ENCODE results near the gene ULK4.

ULK4 gene

GRCh38 chr3:41848753-41849574 is 112.9 kb downstream of the ULK4 start:
- Histone ChIP-seq H3K4me3 (replicated peaks; ENCODE audit: insufficient read depth, low read length) (no peak overlapping the region), H3K27me3 (ENCODE audit: insufficient read depth, poor library complexity, severe bottlenecking) (no peaks in the 10 kb centered on the region), H3K27ac (replicated peaks) (no peak overlapping the region)
- DNase-seq (ENCODE audit: low read depth in 1 of 2, low spot score in 1 of 2): peak in 1 of 2 experiments; percentile 49
- TF ChIP-seq GABPA (IDR thresholded peaks at IDR 0.05; ENCODE audit: low read depth): no peak
- no peak for TF ChIP-seq POLR2AphosphoS5 (IDR thresholded peaks at IDR 0.05; ENCODE audit: low read depth)
- no peak for TF ChIP-seq REST (IDR thresholded peaks at IDR 0.05; ENCODE audit: insufficient replicate concordance, low read depth)
- TF ChIP-seq SPI1 (IDR thresholded peaks at IDR 0.05; ENCODE audit: borderline replicate concordance, low read depth): no peak
- TF ChIP-seq CTCF (IDR thresholded peaks at IDR 0.05; ENCODE audit: insufficient read depth, low read length): no peak

GRCh38 chr3:41847679-41848078 is 114.2 kb downstream of the ULK4 start:
- TF ChIP-seq CTCF (IDR thresholded peaks at IDR 0.05; ENCODE audit: insufficient read depth, low read length): no peak
- TF ChIP-seq SPI1 (IDR thresholded peaks at IDR 0.05; ENCODE audit: borderline replicate concordance, low read depth): no peak
- TF ChIP-seq POLR2AphosphoS5 (IDR thresholded peaks at IDR 0.05; ENCODE audit: low read depth): no peak
- no peak for TF ChIP-seq GABPA (IDR thresholded peaks at IDR 0.05; ENCODE audit: low read depth)
- TF ChIP-seq REST (IDR thresholded peaks at IDR 0.05; ENCODE audit: insufficient replicate concordance, low read depth): no peak
- DNase-seq (ENCODE audit: low read depth in 1 of 2, low spot score in 1 of 2): no peak
- Histone ChIP-seq H3K27me3 (ENCODE audit: insufficient read depth, poor library complexity, severe bottlenecking) (no peaks in the 10 kb centered on the region), H3K27ac (replicated peaks) (no peak overlapping the region), H3K4me3 (replicated peaks; ENCODE audit: insufficient read depth, low read length) (no peak overlapping the region)

GRCh38 chr3:41846850-41847249 is 115.1 kb downstream of the ULK4 start:
- Histone ChIP-seq H3K4me3 (replicated peaks; ENCODE audit: insufficient read depth, low read length) (no peak overlapping the region), H3K27me3 (ENCODE audit: insufficient read depth, poor library complexity, severe bottlenecking) (no peaks in the 10 kb centered on the region), H3K27ac (replicated peaks) (no peak overlapping the region)
- no peak for DNase-seq (ENCODE audit: low read depth in 1 of 2, low spot score in 1 of 2)
- TF ChIP-seq GABPA (IDR thresholded peaks at IDR 0.05; ENCODE audit: low read depth): no peak
- TF ChIP-seq SPI1 (IDR thresholded peaks at IDR 0.05; ENCODE audit: borderline replicate concordance, low read depth): no peak
- no peak for TF ChIP-seq CTCF (IDR thresholded peaks at IDR 0.05; ENCODE audit: insufficient read depth, low read length)
- no peak for TF ChIP-seq POLR2AphosphoS5 (IDR thresholded peaks at IDR 0.05; ENCODE audit: low read depth)
- TF ChIP-seq REST (IDR thresholded peaks at IDR 0.05; ENCODE audit: insufficient replicate concordance, low read depth): no peak
